HL-60 (cell line): Measurements from ENCODE around the gene ANO8.

Source experiments
- DNase-seq, 2 experiments: peaks; one replicate each; pipeline ENCODE4 v3.0.0-alpha.2; 2010 to 2020; ENCODE audit warnings: low read depth in 1 of 2, low spot score in 1 of 2
- H3K27ac ChIP-seq: fragments of 250-450 bp; sonication (Bioruptor Pico); replicated peaks from 2 replicates; pipeline ENCODE4 v1.5.1; 2020; ENCODE audit warnings: mild to moderate bottlenecking, moderate library complexity
- H3K27me3 ChIP-seq: fragments of 250-450 bp; sonication (Bioruptor Pico); 2 replicates; pipeline ENCODE4 v1.5.1; 2021; ENCODE audit warnings: mild to moderate bottlenecking, moderate library complexity; ENCODE audit not compliant: insufficient read depth, poor library complexity, severe bottlenecking
- H3K4me3 ChIP-seq: replicated peaks from 2 replicates; pipeline ENCODE4 v1.5.1; 2011; ENCODE audit warnings: mild to moderate bottlenecking, control low read depth, low read length; ENCODE audit not compliant: insufficient read depth
- GABPA ChIP-seq: IDR thresholded peaks from 2 replicates; pipeline ENCODE4 v1.6.1; 2012; ENCODE audit warnings: low read depth
- POLR2AphosphoS5 ChIP-seq: IDR thresholded peaks from 2 replicates; pipeline ENCODE4 v1.6.1; 2012; ENCODE audit warnings: low read depth
- SPI1 ChIP-seq: IDR thresholded peaks from 2 replicates; pipeline ENCODE4 v1.6.1; 2012; ENCODE audit warnings: low read depth, mild to moderate bottlenecking, borderline replicate concordance
- TF ChIP-seq, protein P1 (sequence below): IDR thresholded peaks from 2 replicates; pipeline ENCODE4 v1.6.1; 2012; ENCODE audit warnings: low read depth; ENCODE audit not compliant: insufficient replicate concordance
- TF ChIP-seq, protein P2 (sequence below): IDR thresholded peaks from one replicate; pipeline ENCODE4 v1.5.1; 2011; ENCODE audit warnings: low read length, control low read depth, inconsistent platforms; ENCODE audit not compliant: insufficient read depth

The ANO8 gene

DNA sequence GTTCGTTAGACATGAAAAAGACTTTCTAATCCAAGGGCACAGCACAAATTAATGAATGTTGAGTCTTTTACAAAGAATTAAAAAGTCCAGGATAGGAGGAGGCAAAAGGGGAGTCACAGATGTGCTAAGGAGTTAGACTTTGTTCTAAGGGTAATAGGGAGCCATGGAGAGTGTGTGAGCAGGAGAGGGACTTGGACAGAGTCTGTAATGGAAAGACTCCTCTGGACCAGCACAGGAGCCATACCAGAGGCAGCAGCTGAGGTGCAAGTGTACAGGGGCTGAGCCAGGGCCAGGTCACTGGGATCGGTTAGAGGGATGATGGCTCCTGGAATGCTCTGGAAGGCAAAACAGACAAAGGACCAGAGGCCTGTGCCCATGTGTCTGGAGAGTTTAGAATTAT lies 13.2 kb upstream of the ANO8 start:
- no peak for DNase-seq
- Histone ChIP-seq H3K27ac (no peak overlapping the region), H3K4me3 (no peak overlapping the region), H3K27me3 (peaks cover 22% of the 10 kb centered on the region)
- TF ChIP-seq GABPA (no peak), SPI1 (no peak), POLR2AphosphoS5 (no peak)
- TF ChIP-seq, protein P1, sequence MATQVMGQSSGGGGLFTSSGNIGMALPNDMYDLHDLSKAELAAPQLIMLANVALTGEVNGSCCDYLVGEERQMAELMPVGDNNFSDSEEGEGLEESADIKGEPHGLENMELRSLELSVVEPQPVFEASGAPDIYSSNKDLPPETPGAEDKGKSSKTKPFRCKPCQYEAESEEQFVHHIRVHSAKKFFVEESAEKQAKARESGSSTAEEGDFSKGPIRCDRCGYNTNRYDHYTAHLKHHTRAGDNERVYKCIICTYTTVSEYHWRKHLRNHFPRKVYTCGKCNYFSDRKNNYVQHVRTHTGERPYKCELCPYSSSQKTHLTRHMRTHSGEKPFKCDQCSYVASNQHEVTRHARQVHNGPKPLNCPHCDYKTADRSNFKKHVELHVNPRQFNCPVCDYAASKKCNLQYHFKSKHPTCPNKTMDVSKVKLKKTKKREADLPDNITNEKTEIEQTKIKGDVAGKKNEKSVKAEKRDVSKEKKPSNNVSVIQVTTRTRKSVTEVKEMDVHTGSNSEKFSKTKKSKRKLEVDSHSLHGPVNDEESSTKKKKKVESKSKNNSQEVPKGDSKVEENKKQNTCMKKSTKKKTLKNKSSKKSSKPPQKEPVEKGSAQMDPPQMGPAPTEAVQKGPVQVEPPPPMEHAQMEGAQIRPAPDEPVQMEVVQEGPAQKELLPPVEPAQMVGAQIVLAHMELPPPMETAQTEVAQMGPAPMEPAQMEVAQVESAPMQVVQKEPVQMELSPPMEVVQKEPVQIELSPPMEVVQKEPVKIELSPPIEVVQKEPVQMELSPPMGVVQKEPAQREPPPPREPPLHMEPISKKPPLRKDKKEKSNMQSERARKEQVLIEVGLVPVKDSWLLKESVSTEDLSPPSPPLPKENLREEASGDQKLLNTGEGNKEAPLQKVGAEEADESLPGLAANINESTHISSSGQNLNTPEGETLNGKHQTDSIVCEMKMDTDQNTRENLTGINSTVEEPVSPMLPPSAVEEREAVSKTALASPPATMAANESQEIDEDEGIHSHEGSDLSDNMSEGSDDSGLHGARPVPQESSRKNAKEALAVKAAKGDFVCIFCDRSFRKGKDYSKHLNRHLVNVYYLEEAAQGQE, result no peak
- TF ChIP-seq, protein P2, sequence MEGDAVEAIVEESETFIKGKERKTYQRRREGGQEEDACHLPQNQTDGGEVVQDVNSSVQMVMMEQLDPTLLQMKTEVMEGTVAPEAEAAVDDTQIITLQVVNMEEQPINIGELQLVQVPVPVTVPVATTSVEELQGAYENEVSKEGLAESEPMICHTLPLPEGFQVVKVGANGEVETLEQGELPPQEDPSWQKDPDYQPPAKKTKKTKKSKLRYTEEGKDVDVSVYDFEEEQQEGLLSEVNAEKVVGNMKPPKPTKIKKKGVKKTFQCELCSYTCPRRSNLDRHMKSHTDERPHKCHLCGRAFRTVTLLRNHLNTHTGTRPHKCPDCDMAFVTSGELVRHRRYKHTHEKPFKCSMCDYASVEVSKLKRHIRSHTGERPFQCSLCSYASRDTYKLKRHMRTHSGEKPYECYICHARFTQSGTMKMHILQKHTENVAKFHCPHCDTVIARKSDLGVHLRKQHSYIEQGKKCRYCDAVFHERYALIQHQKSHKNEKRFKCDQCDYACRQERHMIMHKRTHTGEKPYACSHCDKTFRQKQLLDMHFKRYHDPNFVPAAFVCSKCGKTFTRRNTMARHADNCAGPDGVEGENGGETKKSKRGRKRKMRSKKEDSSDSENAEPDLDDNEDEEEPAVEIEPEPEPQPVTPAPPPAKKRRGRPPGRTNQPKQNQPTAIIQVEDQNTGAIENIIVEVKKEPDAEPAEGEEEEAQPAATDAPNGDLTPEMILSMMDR, result no peak

DNA sequence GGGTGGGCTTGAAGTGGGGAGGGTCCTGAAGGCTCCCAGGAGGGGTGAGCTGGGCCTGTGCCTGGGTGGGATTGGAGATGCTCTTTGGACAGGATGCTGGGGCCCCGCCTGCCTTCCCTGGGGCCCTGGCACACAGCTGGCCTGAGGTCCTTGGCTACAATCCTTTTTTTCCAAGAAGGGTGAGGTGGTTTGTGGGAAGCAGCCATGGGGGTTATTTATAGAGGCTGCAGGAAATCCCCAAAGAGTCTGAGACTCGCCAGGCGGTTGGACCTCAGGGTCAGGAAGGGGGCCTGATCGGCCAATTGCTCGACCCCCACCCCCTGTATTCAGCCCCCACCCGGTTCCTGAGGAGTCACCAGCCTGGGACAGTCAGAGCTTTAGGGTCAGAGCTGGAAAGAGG lies 12.7 kb upstream of the ANO8 start:
- Histone ChIP-seq H3K27me3 (peaks cover 22% of the 10 kb centered on the region), H3K4me3 (no peak overlapping the region), H3K27ac (no peak overlapping the region)
- no peak for DNase-seq
- TF ChIP-seq, protein P2, result no peak
- TF ChIP-seq POLR2AphosphoS5, result no peak
- TF ChIP-seq, protein P1, result no peak
- no peak for TF ChIP-seq GABPA
- TF ChIP-seq SPI1, result no peak

DNA sequence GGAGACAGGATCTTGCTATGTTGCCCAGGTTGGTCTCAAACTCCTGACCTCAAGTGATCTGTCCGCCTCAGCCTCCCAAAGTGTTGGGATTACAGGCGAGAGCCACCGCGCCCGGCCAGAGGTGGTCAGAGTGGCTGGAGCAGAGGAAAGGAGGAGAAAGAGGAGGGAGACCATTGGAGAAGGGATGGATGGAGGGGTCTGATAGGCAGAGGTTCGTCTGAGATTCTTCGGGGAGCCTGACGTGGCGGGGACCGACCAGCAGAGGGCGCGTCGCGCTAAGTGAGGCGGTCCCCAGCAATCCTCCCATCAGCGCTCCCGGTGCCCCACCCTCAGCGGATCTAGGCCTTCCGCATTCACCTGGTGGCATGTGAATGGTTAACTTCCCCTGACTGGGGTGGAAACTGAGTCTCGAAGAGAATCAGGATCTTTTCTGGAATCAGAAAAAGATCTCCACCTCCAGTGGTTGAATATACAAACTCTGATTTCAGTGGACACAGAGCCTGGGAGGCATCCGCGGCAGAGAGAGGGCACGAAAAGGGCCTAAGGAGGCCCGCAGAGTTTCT lies 11.5 kb upstream of the ANO8 start:
- H3K4me3 ChIP-seq, result no peak overlapping the region
- no peak overlapping the region for H3K27ac ChIP-seq
- peak in 1 of 2 experiments; percentile 67 for DNase-seq
- TF ChIP-seq SPI1 (peak; percentile 12; the same call in 1 of the 2 replicates), POLR2AphosphoS5 (no peak), GABPA (no peak)
- TF ChIP-seq, protein P2, result peak; percentile 98
- TF ChIP-seq, protein P1, result no peak
- peaks cover 22% of the 10 kb centered on the region for H3K27me3 ChIP-seq
